ENCODE results near the gene AFP. TPM values are rescaled to one million over a fixed set of nuclear protein-coding genes. Genes with fewer than 3 reads are reported as not detected.

AFP gene
- total RNA-seq, 2 donors from 2014 or later, result not detected

- ATAC-seq (no peak), DNase-seq (no peak)
- intact Hi-C loops (cut with DNase I), result no loop called here
Observed at GRCh38 chr4:73451981-73452747, 16.1 kb downstream of the AFP start.

GRCh38 chr4:73452953-73453700 is 17.1 kb downstream of the AFP start:
- DNase-seq, result no peak
- intact Hi-C loops (cut with DNase I), result no loop called here
- no peak for ATAC-seq

- DNase-seq, result no peak
- intact Hi-C loops (cut with DNase I), result no loop called here
Observed at GRCh38 chr4:73453701-73454005, 17.6 kb downstream of the AFP start.

GRCh38 chr4:73454920-73455319 is 18.9 kb downstream of the AFP start:
- intact Hi-C loops (cut with DNase I), result no loop called here
- ATAC-seq, result no peak
- no peak for DNase-seq

More at GRCh38 chr4:73453701-73454005, 17.6 kb downstream of the AFP start:
- ATAC-seq, result no peak

GRCh38 chr4:73456177-73457022 is 20.4 kb downstream of the AFP start:
- ATAC-seq, result no peak
- intact Hi-C loops (cut with DNase I), result no loop called here

GRCh38 chr4:73458184-73459047 is 22.4 kb downstream of the AFP start:
- no peak for DNase-seq
- intact Hi-C loops (cut with DNase I), result no loop called here
- ATAC-seq, result no peak

More at GRCh38 chr4:73456177-73457022, 20.4 kb downstream of the AFP start:
- no peak for DNase-seq

GRCh38 chr4:73459048-73459421 is 23.0 kb downstream of the AFP start:
- ATAC-seq (no peak), DNase-seq (no peak)
- intact Hi-C loops (cut with DNase I), result no loop called here

- ATAC-seq (no peak), DNase-seq (no peak)
- intact Hi-C loops (cut with DNase I), result no loop called here
Observed at GRCh38 chr4:73460913-73461522, 25.0 kb downstream of the AFP start.

- no peak for DNase-seq
- intact Hi-C loops (cut with DNase I), result no loop called here
- ATAC-seq, result no peak
Observed at GRCh38 chr4:73468170-73468569, 32.1 kb downstream of the AFP start.

GRCh38 chr4:73470728-73471127 is 34.7 kb downstream of the AFP start:
- no peak for DNase-seq
- intact Hi-C loops (cut with DNase I), result no loop called here
- no peak for ATAC-seq

GRCh38 chr4:73477176-73477575 is 41.2 kb downstream of the AFP start:
- no peak for DNase-seq
- intact Hi-C loops (cut with DNase I), result no loop called here
- ATAC-seq, result no peak

GRCh38 chr4:73479323-73479722 is 43.3 kb downstream of the AFP start:
- ATAC-seq (no peak), DNase-seq (no peak)
- intact Hi-C loops (cut with DNase I), result no loop called here

GRCh38 chr4:73481358-73481757 is 45.3 kb downstream of the AFP start, which contains the start of gene AFM:
Gene AFM (plus strand): TSS chr4:73481745. CDS start chr4:73481776, 31 bp downstream.
- intact Hi-C loops (cut with DNase I), result no loop called here
- no peak for DNase-seq
- ATAC-seq, result no peak

- DNase-seq, result no peak
- intact Hi-C loops (cut with DNase I), result no loop called here
- ATAC-seq, result no peak
Observed at GRCh38 chr4:73485085-73485484, 49.1 kb downstream of the AFP start.

- intact Hi-C loops (cut with DNase I), result no loop called here
- ATAC-seq, result no peak
- no peak for DNase-seq
Observed at GRCh38 chr4:73485596-73485995, 49.6 kb downstream of the AFP start.

- intact Hi-C loops (cut with DNase I), result no loop called here
- DNase-seq, result no peak
- no peak for ATAC-seq
Observed at GRCh38 chr4:73486497-73486896, 50.5 kb downstream of the AFP start.

- DNase-seq (no peak), ATAC-seq (no peak)
- intact Hi-C loops (cut with DNase I), result no loop called here
Observed at GRCh38 chr4:73487233-73487632, 51.2 kb downstream of the AFP start.

- DNase-seq (no peak), ATAC-seq (no peak)
- intact Hi-C loops (cut with DNase I), result no loop called here
Observed at GRCh38 chr4:73499996-73500765, 64.2 kb downstream of the AFP start.
